NCI-H446 (cell line): ENCODE results near the gene MAP4K2.

Experiments
- DNase-seq, 2 experiments: peaks; one replicate each; lab custom pipeline; 2025; lab: John Stamatoyannopoulos, UW

Gene MAP4K2

DNA sequence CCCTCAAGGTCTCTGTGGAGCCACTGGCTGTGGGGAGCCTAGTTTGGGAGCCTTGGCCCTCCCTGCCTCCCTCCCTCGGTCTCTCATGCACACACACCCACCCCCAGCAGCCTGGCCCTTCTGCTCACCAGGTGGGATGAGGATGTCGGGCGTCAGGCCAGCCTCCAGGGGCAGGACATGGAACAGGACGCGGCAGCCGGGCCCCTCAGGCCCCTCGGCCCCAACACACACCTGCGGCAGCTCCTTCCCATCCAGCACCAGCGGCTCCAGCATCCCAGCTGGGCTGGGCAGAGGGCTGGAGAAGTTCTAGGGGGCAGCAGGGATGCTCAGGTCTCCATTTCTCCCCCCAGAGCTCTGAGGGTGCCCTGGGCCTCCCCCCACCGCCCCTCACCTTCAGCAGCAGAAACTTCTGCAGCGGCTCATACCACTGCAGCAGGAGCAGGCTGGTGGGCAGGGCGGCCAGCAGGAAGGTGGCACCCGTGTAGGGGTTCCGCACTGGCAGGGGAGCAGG is 11.2 kb downstream of the MAP4K2 start:
- no peak for DNase-seq

DNA sequence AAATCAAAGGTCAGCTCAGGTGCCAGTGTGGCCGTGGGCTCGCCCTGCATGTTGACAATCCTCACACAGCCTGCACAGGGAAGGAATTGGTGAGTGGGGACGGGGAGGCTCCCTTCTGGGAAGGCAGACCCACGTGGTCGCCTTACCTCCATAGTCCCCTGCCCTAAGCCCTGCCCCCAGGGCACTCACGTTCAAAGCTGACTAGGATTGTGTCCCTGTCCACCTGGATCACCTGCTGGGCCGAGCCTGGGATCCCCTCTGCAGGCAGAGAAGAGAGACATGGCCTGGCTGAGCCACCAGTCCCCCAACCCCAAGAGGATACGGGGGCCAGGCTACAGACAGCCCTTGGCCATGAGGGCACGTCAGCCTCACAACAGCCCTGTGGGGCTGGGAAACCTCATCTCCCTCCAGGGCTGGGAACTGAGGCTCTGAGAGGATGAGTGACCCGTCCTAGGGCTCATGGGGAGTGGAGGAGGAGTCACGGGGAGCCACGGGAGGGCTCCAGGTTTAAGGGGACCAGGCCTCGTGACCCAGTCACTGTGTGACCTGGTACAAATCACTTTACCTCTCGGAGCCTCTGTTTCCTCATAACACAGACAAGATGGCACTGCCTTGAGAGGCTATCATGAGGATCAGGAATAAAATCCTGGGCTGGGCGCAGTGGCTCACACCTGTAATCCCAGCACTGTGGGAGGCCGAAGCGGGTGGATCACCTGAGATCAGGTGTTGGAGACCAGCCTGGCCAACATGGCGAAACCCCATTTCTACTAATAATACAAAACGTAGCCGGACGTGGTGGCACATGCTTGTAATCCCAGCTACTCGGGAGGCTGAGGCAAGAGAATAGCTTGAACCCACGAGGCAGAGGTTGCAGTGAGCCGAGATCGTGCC is 12.6 kb downstream of the MAP4K2 start:
- no peak for DNase-seq

DNA sequence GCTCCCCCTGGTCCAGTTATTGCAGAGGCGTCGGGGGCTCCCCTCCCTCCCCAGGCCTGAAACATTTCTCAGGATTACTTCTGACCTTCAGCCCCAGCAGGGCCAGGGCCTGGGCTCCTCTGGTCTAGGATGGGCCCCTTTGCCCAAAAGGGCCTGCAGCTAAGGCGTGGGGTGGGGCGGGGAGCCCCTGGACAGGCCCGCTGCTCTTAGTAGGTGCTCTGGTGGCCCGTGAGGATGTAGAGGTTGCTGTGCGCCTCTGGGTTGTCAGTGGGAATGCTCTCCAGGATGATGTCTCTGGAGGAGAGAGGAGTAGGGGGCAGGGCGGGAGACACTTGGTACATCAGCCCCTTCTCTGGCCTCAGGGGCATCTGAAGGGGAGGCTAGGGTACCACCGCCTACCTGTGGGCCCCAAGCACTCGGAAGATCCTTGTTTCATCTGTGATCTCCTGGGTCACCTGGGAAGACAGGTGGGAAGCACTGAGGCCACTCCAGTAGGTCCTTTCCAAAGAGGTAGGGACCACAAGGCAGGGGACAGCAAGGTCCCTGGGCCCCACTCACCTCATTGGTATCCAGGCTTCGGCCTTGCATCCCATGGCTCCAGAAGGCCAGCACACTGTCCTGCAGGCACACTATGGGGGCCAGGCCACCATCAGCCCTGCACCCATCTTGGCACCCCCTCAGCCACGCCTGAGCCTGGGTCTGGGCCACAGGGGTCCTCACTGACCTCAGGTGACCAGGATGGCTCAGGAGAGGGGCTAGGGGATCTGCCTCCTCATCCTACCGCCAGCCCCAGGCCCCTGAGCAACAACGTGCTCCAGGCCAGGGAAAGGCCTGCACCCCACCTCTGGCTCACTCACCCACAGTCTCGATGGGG is 13.4 kb downstream of the MAP4K2 start:
- no peak for DNase-seq

DNA sequence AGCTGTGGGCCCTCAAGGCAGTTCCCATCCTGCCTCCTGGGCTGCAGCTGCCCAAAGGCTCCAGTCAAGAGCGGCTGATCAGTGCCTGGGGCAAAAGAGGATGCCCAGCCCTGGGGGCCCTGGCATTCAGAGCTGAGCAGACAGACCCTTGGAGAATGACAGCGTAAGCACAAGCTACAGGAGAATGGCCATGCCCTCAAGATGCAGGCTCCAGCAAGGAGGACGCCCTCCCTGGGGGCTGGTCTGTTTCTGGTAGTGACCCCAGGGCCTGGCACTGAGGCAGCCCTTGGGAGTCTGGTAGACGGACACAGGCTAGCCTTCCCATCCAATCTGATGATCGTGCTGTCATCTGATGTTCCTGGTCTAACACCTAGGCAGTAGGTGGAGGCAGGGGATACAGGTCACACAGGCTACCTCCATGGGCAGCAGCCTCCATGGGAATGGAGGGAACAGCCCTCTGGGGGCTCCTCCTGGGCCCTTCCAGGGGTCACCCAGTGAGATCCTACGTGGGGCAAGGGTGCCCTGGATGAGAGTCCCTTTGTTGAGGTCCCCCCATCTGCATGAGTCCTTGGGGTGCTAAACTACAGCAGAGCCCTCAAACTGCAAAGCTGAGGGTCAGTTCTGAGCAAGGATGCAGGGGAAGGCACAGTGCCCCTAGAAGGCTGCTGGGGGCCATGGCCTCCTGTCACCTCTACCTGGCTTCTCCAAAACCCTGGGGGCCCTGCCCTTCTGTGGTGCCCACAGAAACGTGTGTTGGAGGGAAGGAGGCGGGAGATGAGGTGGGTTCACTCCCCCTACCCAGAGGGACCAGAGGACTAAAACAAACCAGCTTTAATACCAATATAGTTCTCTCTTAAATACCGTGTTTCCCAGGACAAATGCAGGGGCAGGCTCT is 14.4 kb downstream of the MAP4K2 start:
- DNase-seq = no peak

DNA sequence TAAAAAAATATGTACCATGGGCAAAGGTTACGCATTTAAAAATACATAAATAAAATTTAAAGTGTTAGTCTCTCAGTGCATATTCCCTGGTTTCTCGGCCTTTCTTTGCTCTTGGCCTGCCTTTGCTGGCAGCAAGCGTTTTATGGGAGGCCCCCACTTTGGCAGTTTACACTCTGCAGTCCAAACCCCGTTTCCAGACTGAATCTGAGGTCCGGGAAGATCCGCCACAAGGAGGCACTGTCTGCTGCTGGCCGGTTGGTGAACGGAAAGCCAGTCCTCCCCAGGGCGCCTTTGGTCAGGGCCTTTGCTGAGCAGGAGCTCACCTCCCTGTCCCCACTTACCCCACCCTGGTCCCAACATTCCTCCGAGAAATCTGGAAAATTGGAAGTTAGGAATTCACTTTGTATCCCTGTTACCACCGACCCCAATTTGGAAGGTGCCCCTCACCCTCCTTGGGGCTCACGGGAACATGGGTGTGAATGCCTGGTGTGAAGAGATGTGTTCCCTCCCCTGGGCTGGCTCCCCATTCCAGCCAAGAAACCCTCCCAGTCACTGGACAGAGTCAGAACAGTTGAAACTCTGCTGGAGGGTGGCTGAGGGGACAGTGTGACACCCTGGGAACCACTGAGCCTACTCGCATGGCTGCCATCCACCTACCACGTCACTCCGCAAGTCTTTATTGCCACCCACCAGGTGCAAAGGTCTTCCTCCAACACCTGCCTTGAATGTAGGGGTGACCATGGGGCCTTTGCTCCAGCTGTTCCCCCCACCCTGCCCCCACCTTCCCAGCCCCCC is 15.3 kb downstream of the MAP4K2 start:
- peak in 1 of 2 experiments; percentile 37 for DNase-seq

DNA sequence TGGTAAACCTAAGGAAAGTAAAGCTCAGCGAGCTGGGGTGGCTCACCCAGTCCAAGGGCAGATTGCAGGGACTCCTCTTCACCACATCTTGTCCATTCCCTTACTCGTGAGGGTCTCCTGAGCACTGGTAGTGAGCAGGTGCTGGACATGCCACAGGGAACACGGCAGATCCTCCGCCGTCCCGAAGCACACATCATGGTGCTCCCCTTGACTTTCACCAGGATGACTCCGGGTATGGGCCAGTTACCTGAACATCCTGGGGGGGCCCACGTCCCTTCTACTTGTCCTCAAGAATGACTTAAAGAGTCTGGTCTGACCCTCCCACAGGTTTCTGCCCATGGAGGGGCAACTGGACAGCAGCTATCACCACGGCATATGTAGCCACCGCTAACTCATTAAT is 16.7 kb downstream of the MAP4K2 start:
- DNase-seq = no peak

DNA sequence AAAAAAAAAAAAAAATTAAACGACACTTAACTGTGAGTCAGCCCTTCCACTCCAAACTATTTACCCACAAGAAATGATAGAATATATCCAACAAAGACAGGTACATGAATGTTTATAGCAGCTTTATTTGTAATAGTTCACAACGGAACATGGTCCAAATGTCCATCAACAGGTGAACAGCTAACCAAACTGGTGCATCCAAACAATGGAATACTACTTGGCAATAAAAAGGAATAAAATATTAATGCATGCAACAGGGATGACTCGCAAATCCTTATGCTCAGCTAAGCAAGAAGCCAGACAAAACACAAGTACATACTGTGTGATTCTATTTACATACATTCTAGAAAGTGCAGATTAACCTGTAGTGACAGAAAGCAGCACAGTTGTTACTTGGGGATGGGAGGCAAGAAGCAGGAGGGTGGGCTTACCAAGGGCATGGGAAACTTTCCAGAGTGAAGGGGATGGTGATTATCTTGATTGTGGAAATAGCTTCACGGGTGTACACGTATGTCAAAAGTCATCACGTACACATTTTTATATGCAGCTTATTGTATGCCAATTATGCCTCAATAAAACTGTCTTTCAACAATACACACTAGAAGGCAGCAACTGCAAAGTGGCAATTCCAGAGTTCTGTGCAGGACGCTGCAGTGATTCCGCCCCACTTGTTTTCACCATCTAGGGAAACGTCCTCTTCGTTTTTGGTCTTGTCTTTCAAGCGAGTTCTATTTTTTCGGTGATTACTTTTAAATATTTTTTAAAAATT is 18.0 kb downstream of the MAP4K2 start:
- no peak for DNase-seq

DNA sequence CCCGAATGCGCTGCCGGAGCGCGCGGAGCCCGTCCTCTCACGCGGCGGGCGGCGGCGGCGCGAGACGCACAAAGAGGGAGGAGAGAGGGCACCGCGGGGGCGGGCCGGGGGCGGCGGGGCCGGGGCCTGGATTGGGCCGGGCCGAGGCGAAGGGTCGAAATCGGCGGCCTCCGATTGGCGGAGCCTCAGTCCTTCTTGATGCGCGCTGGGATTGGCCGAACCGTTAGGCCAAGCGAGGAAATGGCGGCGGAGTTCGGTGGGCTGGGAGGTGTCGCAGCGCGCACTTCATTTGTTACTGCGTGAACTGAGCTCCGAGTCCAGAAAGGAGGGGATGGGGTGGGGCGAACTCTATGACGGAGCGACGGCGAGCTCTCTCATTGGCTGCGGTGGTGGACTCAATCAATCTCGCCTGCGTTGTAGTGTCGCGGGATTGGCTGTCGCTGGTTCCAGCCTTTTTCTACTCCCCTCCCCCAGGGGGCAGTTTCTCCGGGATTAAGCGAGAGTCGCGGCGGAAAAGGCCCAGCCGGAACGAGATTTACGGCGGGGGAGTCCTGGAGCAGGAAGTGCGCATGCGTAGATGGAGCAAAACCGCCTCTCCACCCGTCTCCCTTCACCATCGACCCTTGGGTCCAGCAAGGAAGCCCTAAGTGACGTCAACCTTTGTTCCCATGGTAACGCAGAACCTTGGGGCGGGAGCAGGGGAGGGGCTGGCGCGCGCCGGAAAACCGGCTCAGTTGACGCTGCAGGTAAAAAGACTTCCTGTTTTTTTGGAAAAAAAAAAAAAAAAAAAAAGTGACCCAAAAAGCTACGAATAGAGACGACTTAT is 24.3 kb downstream of the MAP4K2 start, which contains the start of gene SF1:
TSS of gene SF1 (minus strand) at position 70 of the 826 bp plus-strand sequence. CDS start 150 bp downstream, outside the sequence.
- peak; percentile 100 for DNase-seq

DNA sequence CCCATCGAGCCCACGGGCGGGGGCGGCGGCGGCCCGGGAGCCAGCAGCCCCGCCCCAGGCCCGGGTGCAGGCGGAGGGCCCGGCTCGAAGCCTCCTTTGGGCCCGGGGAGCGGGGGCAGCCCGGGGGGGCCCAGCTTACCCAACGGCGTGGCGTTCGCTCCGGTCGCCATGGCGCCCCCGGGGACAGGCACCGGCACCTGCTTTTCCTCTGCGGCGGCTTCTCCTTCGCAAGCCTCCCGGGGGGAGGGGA is 24.9 kb downstream of the MAP4K2 start:
- DNase-seq = no peak

DNA sequence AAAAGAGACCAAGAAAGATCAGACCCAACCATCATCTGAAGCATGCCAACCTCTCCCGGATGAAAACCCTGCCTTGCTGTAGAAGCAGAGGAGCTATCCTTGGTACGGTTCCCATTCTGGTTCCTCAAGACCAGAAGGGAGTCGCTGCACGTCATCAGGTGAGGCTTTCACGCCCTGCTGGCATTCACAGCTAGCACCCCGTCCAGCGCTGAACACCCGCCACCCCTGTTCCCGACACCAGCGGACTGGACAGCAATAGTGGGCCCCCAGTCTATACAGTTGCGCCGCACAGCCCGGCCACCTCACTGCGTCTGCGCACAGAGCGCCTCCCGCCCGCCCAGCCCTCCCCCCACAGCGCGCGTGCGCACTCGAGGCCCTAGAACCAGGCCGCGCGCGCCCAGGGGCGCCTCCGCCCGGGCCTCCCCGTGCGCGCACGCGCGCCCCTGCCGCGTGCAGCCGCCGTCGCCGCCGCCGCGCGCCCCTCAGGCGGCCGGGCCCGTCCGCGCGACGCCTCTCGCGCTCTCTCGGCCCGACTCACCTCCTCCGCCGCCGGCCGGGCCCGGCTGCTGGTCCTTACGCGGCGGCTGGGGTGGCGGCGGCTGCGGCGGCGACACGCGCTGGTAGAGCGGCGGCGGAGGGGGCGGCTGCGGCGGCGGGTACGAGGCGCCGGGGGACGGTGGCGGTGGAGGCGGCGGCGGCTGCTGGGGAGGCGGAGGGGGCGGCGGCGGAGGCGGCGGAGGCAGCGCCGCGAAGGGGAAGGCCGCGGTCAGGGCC is 25.4 kb downstream of the MAP4K2 start:
- peak; percentile 47 to 87 for DNase-seq

DNA sequence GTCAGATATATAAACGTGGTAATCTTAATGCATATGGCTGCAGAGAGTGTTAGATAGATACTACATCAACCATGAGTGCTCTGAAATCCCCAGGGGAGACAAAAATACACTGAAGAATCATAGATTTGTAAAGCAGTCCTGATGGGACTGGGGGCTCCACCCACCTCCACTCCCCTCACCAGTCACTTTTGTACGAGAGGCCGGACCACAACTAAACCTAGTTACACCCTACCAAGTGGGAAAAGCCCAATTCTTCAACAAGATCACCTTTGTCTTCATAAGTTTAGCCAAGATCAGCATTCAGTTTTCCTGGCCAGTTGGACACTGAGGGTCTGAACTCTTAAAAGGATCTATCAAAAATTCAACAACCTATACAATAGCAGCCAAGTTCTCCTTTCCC is 26.1 kb downstream of the MAP4K2 start:
- DNase-seq = no peak

DNA sequence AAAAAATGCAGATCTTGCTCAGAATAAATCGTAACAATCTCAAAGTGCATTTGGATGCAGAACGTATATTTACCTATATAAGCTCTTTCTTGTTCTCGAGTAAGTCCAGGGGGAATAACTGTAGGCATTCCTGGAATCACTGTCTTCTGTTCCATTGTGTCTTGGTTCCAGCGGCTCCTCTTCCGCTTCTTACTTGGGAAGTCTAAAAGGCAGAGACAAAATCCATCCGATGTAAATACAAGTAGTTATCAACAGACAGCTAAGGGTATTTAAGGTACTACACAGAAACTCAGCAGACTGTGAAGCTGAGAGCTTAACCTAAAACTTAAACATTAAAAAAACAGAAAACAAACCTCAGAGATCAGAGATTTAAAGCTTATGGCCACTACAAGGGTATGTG is 26.6 kb downstream of the MAP4K2 start:
- no peak for DNase-seq

DNA sequence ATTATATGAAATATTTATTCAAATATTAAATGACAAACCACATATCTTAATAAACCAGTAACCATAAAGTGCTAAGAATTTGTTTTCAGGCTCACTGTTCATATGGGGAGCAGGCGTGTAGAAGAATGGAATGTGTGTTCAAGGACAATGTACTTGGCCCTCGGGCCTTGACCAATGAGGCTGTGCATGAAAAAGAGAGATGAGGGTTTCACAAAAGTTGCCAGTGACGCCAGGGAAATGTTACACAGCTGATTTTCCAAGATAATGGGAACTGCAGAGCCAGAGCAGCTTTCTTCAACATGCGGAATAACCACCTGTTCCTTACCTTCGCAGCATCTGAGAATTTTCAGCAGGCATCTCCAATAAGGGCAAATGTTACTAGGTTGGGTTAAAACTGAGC is 28.9 kb downstream of the MAP4K2 start:
- no peak for DNase-seq

DNA sequence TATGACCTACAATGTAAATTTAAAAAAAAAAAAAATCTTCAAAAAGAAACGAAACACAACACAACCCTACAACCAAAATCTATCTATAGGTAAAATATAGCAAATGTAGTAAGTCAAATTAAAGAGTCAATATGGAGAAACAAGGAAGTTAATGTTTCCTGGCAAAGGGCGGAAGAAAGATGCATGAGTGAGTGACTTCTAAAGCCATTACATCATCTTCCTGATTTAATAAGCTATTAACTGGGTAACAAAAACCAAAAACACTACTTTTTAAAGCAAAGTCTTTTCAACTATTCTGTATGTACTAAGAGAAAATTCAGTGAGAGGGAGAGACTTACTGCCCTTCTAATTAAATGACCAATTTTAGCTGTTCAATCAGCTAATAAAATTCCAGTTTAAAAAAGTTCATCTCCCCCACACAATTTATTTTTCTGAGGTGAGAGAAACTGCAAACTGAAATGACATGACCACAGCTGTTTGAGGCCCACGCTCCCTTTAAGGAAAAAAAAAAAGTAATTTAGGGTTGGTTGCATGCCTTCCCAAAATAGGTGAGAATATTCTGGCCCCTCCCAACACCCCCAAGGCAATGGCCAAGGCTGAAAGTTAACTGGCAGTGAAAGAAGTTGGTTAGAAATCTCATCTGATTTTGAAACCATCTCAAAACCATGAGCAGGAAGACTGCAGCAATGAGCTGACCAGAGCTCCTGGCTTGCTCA is 30.6 kb downstream of the MAP4K2 start:
- DNase-seq = no peak

DNA sequence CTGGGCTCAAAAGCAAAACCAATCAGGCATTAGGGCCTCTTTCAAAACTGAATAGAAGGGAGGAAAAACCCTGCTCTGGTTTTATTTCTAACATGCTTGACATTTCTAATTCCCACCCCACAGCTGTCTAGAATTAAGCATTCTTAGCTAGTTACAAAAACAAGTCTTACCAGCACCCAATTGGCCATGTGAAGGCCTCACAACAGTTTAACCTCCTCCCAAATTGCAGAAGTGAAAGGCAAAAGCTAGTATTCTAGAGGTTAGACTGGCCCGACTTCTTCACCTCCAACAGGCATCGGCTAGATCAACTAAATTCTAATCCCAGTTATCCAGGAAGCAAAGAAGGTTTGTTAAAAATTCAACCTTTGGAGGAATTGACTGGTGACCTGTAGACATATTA is 31.2 kb downstream of the MAP4K2 start:
- no peak for DNase-seq

DNA sequence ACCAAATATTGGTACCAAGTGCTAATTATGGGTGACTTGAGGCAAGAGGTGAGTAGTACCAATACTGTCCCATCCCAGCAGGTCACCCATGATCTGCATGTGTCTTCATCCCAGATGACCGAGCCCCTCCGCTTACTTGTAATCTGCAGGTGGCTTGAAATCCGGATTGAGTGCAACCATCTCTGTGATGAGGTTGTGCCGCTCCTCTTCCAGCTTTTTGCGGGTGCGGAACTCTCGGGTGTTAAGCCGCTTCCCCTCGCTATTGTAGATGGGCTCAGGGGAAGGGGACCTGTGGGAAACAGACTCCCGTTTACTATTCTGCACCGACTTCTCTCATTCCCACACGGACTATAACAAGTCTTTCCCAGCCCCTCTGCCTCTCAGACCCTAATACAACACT is 32.9 kb downstream of the MAP4K2 start:
- no peak for DNase-seq

DNA sequence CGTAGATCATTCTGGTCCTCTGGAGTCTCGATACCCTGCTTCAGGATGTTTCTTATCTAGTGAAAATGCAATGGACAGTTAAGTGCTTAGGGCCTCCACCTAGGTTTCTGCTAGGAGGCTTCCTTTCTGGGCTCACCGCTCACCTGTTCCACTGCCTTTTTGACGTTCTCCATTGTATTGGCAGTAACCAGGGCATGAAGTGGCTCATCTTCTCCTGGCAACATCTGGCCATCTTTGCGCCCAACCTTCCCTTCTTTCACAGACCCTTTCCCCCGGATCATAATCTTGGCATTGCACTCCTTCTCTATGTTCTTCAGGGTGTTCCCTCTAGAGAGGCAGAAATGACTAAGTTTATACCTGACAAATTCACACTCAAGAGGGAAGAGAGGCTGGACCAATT is 33.7 kb downstream of the MAP4K2 start:
- no peak for DNase-seq

DNA sequence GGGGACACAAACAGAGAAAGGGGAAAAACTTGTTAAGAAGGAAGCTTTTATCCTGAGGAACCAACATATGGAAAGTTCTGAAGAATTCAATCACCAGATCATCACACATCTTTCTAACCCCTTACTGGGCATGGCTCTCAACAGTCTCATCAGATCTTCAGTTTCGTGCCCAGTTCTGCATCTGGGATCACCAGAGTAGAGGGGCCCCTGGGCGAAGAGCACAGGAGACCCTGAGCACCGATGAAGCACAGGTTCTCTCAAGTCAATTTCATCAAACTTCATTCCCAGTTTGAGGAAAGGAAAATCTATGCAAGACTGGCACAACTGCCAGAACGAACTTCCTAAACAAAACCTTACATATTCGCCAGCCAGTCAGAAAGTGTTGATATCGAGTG is 34.7 kb downstream of the MAP4K2 start:
- no peak for DNase-seq
